H1 (cell line): Measurements from ENCODE around the gene ASCL2. TPM values are rescaled to one million over a fixed set of nuclear protein-coding genes. Genes with fewer than 3 reads are reported as not detected.

Experiments
- CTCF ChIA-PET: fragments of 300-600 bp; sonication (Branson Sonifier 250); formaldehyde crosslinking; loops from one replicate; lab custom pipeline; 2021; ENCODE audit not compliant: partially characterized antibody; lab: Charles Lee
- POLR2A ChIA-PET: fragments of 300-600 bp; sonication (Branson Sonifier 250); formaldehyde crosslinking; loops from one replicate; lab custom pipeline; 2021; ENCODE audit warnings: inconsistent platforms; ENCODE audit not compliant: partially characterized antibody; lab: Charles Lee
- DNase-seq, 2 experiments: peaks; one replicate each; pipeline versions ENCODE4 v3.0.0 to v3.0.0-alpha.2; 2010 to 2022; ENCODE audit warnings: low spot score in 2 of 2, low read depth in 1 of 2, mixed read lengths in 1 of 2
- FAIRE-seq: peaks from 2 replicates; lab custom pipeline; 2011; peaks lifted over from hg19 to GRCh38; lab: Jason Lieb, UNC
- H2AFZ ChIP-seq: 2 replicates; pipeline ENCODE4 v1.8.1; 2012; ENCODE audit warnings: low read length, inconsistent platforms
- H2AK5ac ChIP-seq: 2 replicates; pipeline ENCODE4 v1.6.1; 2013; ENCODE audit warnings: low read depth, low read length
- H2BK120ac ChIP-seq: replicated peaks from 2 replicates; pipeline ENCODE3; 2013; ENCODE audit warnings: low read depth, low read length, inconsistent platforms
- H2BK12ac ChIP-seq: 2 replicates; pipeline ENCODE4 v1.6.1; 2013; ENCODE audit warnings: low read depth, low read length
- H2BK15ac ChIP-seq: 2 replicates; pipeline ENCODE4 v1.6.1; 2013; ENCODE audit warnings: low read length
- H2BK20ac ChIP-seq: 2 replicates; pipeline ENCODE4 v1.6.1; 2013; ENCODE audit warnings: low read length
- H2BK5ac ChIP-seq: 2 replicates; pipeline ENCODE4 v1.6.1; 2013; ENCODE audit warnings: low read depth, low read length
- H3K14ac ChIP-seq: 2 replicates; pipeline ENCODE4 v1.6.1; 2013; ENCODE audit warnings: inconsistent platforms; ENCODE audit not compliant: insufficient read length
- H3K18ac ChIP-seq: 2 replicates; pipeline ENCODE4 v1.6.1; 2013; ENCODE audit warnings: low read length; ENCODE audit errors: extremely low read depth
- H3K23ac ChIP-seq: 2 replicates; pipeline ENCODE4 v1.6.1; 2013; ENCODE audit warnings: inconsistent platforms; ENCODE audit not compliant: insufficient read length
- H3K23me2 ChIP-seq: 2 replicates; pipeline ENCODE4 v1.6.1; 2013; ENCODE audit warnings: low read depth, low read length
- H3K27ac ChIP-seq: 2 replicates; pipeline ENCODE4 v1.6.1; 2011; ENCODE audit warnings: low read depth, low read length, inconsistent platforms
- H3K27me3 ChIP-seq, 4 experiments: replicated peaks in 1 of 4; 1 replicate in 1 of 4; 2 replicates in 3 of 4; pipeline versions ENCODE4 v1.6.1 to v1.8.1; 2011 to 2013; ENCODE audit warnings: low read length in 3 of 4, mild to moderate bottlenecking in 3 of 4, inconsistent platforms in 2 of 4, mixed read lengths in 2 of 4, moderate library complexity in 1 of 4; ENCODE audit not compliant: control insufficient read depth in 3 of 4, insufficient read depth in 3 of 4; ENCODE audit errors: extremely low read depth in 1 of 4
- H3K36me3 ChIP-seq, 4 experiments: 2 replicates each; pipeline versions ENCODE4 v1.6.1 to v1.8.1; 2011 to 2013; ENCODE audit warnings: mild to moderate bottlenecking in 4 of 4, low read length in 3 of 4, moderate library complexity in 2 of 4, control low read depth in 1 of 4, inconsistent platforms in 1 of 4; ENCODE audit not compliant: insufficient read depth in 4 of 4, control insufficient read depth in 2 of 4
- H3K4ac ChIP-seq: replicated peaks from 2 replicates; pipeline ENCODE3; 2013; ENCODE audit warnings: low read length, low read depth, mixed read lengths, inconsistent platforms; ENCODE audit not compliant: insufficient read length
- H3K4me1 ChIP-seq, 4 experiments: replicated peaks in 1 of 4; 1 replicate in 1 of 4; 2 replicates in 3 of 4; pipeline versions ENCODE4 v1.6.1 to v1.8.1; 2011 to 2013; ENCODE audit warnings: low read length in 3 of 4, inconsistent platforms in 2 of 4, mixed read lengths in 1 of 4; ENCODE audit not compliant: insufficient read depth in 4 of 4, control insufficient read depth in 3 of 4
- H3K4me2 ChIP-seq, 2 experiments: 2 replicates each; pipeline versions ENCODE4 v1.6.1 to v1.8.1; 2011 to 2013; ENCODE audit warnings: low read depth in 2 of 2, low read length in 2 of 2, control low read depth in 1 of 2, inconsistent platforms in 1 of 2, mild to moderate bottlenecking in 1 of 2; ENCODE audit not compliant: insufficient read depth in 1 of 2
- H3K4me3 ChIP-seq, 4 experiments: fragments of 200-600, 300-600 bp in 1 of 4; sonication (generic), shearing (Covaris generic), sonication (Bioruptor Twin) in 1 of 4; 2 replicates each; pipeline versions ENCODE4 v1.5.1 to v1.8.1; 2011 to 2016; ENCODE audit warnings: low read length in 4 of 4, low read depth in 3 of 4, control low read depth in 2 of 4, inconsistent platforms in 2 of 4, mild to moderate bottlenecking in 2 of 4, mixed read lengths in 1 of 4, moderate library complexity in 1 of 4; ENCODE audit not compliant: insufficient read depth in 2 of 4; ENCODE audit errors: extremely low read depth in 1 of 4
- H3K56ac ChIP-seq: replicated peaks from 2 replicates; pipeline ENCODE3; 2013; ENCODE audit warnings: low read depth, mild to moderate bottlenecking, mixed read lengths, low read length, inconsistent platforms; ENCODE audit not compliant: insufficient read length
- H3K79me1 ChIP-seq: 2 replicates; pipeline ENCODE4 v1.6.1; 2013; ENCODE audit warnings: low read depth, low read length, control low read depth
- H3K79me2 ChIP-seq, 2 experiments: 2 replicates each; pipeline versions ENCODE4 v1.6.1 to v1.8.1; 2012 to 2013; ENCODE audit warnings: low read length in 2 of 2, mild to moderate bottlenecking in 2 of 2, inconsistent platforms in 1 of 2; ENCODE audit not compliant: insufficient read depth in 2 of 2, control insufficient read depth in 1 of 2
- H3K9ac ChIP-seq, 4 experiments: replicated peaks in 1 of 4; 1 replicate in 1 of 4; 2 replicates in 3 of 4; pipeline versions ENCODE4 v1.6.1 to v1.8.1; 2011 to 2013; ENCODE audit warnings: low read depth in 3 of 4, low read length in 3 of 4, control low read depth in 2 of 4, mild to moderate bottlenecking in 2 of 4, moderate library complexity in 2 of 4, inconsistent platforms in 1 of 4; ENCODE audit errors: extremely low read depth in 1 of 4
- H3K9me3 ChIP-seq, 2 experiments: 2 replicates each; pipeline versions ENCODE4 v1.6.1 to v1.8.1; 2012 to 2013; ENCODE audit warnings: mild to moderate bottlenecking in 2 of 2, moderate library complexity in 2 of 2, control low read depth in 1 of 2, inconsistent platforms in 1 of 2, low read depth in 1 of 2, low read length in 1 of 2, mixed read lengths in 1 of 2; ENCODE audit not compliant: insufficient read depth in 2 of 2
- H4K20me1 ChIP-seq, 2 experiments: replicated peaks in 1 of 2; 2 replicates each; pipeline versions ENCODE3 to v1.8.1; 2011 to 2013; ENCODE audit warnings: inconsistent platforms in 2 of 2, low read length in 2 of 2, mild to moderate bottlenecking in 1 of 2; ENCODE audit not compliant: insufficient read depth in 2 of 2, control insufficient read depth in 1 of 2
- H4K5ac ChIP-seq: 2 replicates; pipeline ENCODE4 v1.6.1; 2013; ENCODE audit warnings: low read length, low read depth, mixed read lengths, inconsistent platforms; ENCODE audit not compliant: insufficient read length
- H4K8ac ChIP-seq: 2 replicates; pipeline ENCODE4 v1.8.0; 2013; ENCODE audit warnings: mild to moderate bottlenecking, moderate library complexity, low read length, inconsistent platforms; ENCODE audit not compliant: insufficient read depth; ENCODE audit errors: extremely low read depth
- H4K91ac ChIP-seq: replicated peaks from 2 replicates; pipeline ENCODE3; 2013; ENCODE audit warnings: low read length, mixed read lengths, inconsistent platforms; ENCODE audit not compliant: insufficient read length
- ATF3 ChIP-seq: IDR thresholded peaks from 2 replicates; pipeline ENCODE4 v1.6.1; 2011; ENCODE audit warnings: low read depth, mild to moderate bottlenecking, low read length; ENCODE audit not compliant: insufficient read depth
- CREB1 ChIP-seq: IDR thresholded peaks from 2 replicates; pipeline ENCODE4 v1.6.1; 2012; ENCODE audit warnings: inconsistent platforms
- CTBP2 ChIP-seq: IDR thresholded peaks from 2 replicates; pipeline ENCODE4 v1.7.0; 2011; ENCODE audit warnings: borderline replicate concordance, mild to moderate bottlenecking, moderate library complexity, mixed read lengths, low read length; ENCODE audit not compliant: insufficient read depth, insufficient read length
- GABPA ChIP-seq: IDR thresholded peaks from 2 replicates; pipeline ENCODE4 v1.6.1; 2011; ENCODE audit warnings: mild to moderate bottlenecking, low read length, moderate library complexity, borderline replicate concordance; ENCODE audit not compliant: insufficient read depth
- NRF1 ChIP-seq: IDR thresholded peaks from 2 replicates; pipeline ENCODE4 v1.6.1; 2011; ENCODE audit warnings: mild to moderate bottlenecking, low read depth, low read length, improper control_type of control experiment
- POLR2AphosphoS5 ChIP-seq: IDR thresholded peaks from 2 replicates; pipeline ENCODE4 v1.6.1; 2011; ENCODE audit warnings: low read depth, low read length
- RAD21 ChIP-seq, 2 experiments: IDR thresholded peaks in 1 of 2; conservative IDR thresholded peaks in 1 of 2; 2 replicates each; pipeline ENCODE4 v1.6.1; 2011; ENCODE audit warnings: low read depth in 2 of 2, low read length in 2 of 2, improper control_type of control experiment in 1 of 2, inconsistent platforms in 1 of 2, mild to moderate bottlenecking in 1 of 2, moderate library complexity in 1 of 2
- SAP30 ChIP-seq: fragments of 300-600 bp; sonication (generic); IDR thresholded peaks from 2 replicates; pipeline ENCODE4 v1.7.1; 2012; ENCODE audit warnings: low read length, moderate library complexity, mild to moderate bottlenecking, inconsistent platforms; ENCODE audit not compliant: insufficient read depth, insufficient replicate concordance
- SIN3A ChIP-seq, 2 experiments: IDR thresholded peaks in 1 of 2; conservative IDR thresholded peaks in 1 of 2; 2 replicates each; pipeline ENCODE4 v1.6.1; 2011 to 2012; ENCODE audit warnings: low read length in 2 of 2, improper control_type of control experiment in 1 of 2, low read depth in 1 of 2, mild to moderate bottlenecking in 1 of 2
- WGBS, 2 experiments: shearing (Covaris generic) in 1 of 2; methylation state at CpG; one replicate each; pipeline versions ENCODE4 v1.1.6 to v1.1.7; 2013 to 2015; ENCODE audit warnings: low lambda C conversion rate in 2 of 2, mixed read lengths in 2 of 2, inconsistent platforms in 1 of 2, low coverage in 1 of 2, missing lambda C conversion rate in 1 of 2; ENCODE audit not compliant: insufficient replicate concordance in 2 of 2, insufficient coverage in 1 of 2, insufficient read length in 1 of 2; ENCODE audit errors: extremely low coverage in 1 of 2, missing lambda C conversion rate in 1 of 2; 5-methylcytosine and 5-hydroxymethylcytosine counted together
- polyA plus RNA-seq, 7 experiments: library from polyadenylated mRNA; depleted of rRNA in 3 of 7; stranded (reverse) in 5 of 7; unstranded in 2 of 7; fragments of >200 nt in 5 of 7; fragments of 200-250 nt in 2 of 7; gene quantifications; 1 replicate in 5 of 7; 2 replicates in 1 of 7; 4 replicates in 1 of 7; pipeline versions ENCODE4 v1.2.1 to v1.2.3, GENCODE V29; 2011 to 2013; ENCODE audit warnings: missing spikeins in 2 of 7, mixed read lengths in 2 of 7
- total RNA-seq: library from RNA; stranded (reverse); fragmentation: NEBNext Ultra II Directional; extraction: Animal tissue kit (Norgen Biotek cat#: 25700); gene quantifications from 2 replicates; pipeline ENCODE4 v1.2.1, GENCODE V29; 2021

Gene ASCL2
- total and polyA plus RNA-seq, 2 of the 8 experiments (the other 6 are each of a cell fraction or from before 2014, with no cell fraction given), result 0.51 to 0.56 TPM

- Histone ChIP-seq H4K20me1 (peaks cover 0 to 2% of the 10 kb centered on the region in 2 experiments), H3K4me2 (no peak overlapping the region), H4K8ac (peak overlapping the region; percentile 79; the same call in 1 of the 2 replicates), H3K56ac (no peak overlapping the region), H3K27me3 (no peaks in the 10 kb centered on the region; a peak in 1 of 7 replicates), H2BK12ac (no peak overlapping the region), H3K27ac (no peak overlapping the region), H4K91ac (no peak overlapping the region), H3K4ac (no peak overlapping the region), H3K9me3 (no peaks in the 10 kb centered on the region), H3K23ac (no peak overlapping the region), H3K36me3 (no peaks in the 10 kb centered on the region), H3K18ac (no peak overlapping the region), H3K14ac (no peak overlapping the region), H2AK5ac (no peak overlapping the region), H2BK5ac (no peak overlapping the region), H2BK120ac (no peak overlapping the region), H2AFZ (no peak overlapping the region), H3K9ac (no peak overlapping the region), H3K23me2 (no peaks in the 10 kb centered on the region), H3K79me2 (no peaks in the 10 kb centered on the region), H3K4me1 (no peaks in the 10 kb centered on the region), H4K5ac (no peak overlapping the region), H2BK20ac (no peak overlapping the region), H3K79me1 (no peaks in the 10 kb centered on the region), H3K4me3 (no peak overlapping the region), H2BK15ac (no peak overlapping the region)
- DNase-seq (no peak), FAIRE-seq (no peak)
- WGBS, 2 experiments, result 91% methylated on average over 33 of the region's 34 CpGs; no CpG with 5 or more reads in 1 of the 2 experiments
- ChIA-PET POLR2A (interaction anchor here (1.6 kb wide), 1 partner anchor 64 kb away, joined by 6 read pairs; the partner anchor contains the start of gene CD81), CTCF (interaction anchor here (0.6 to 1.3 kb wide), 8 partner anchors 9 to 886 kb away, joined by 3 to 4 read pairs (median 3); no protein-coding TSS in a partner anchor)
- TF ChIP-seq NRF1 (no peak), CTBP2 (no peak), GABPA (no peak), ATF3 (no peak), SAP30 (no peak), POLR2AphosphoS5 (no peak), RAD21 (IDR thresholded peaks at IDR 0.05 in 1 of 2, conservative IDR thresholded peaks at IDR 0.05 in 1 of 2; ENCODE audit: low read depth in 2 of 2, low read length in 2 of 2) (no peak), CREB1 (no peak), SIN3A (conservative IDR thresholded peaks at IDR 0.05 in 1 of 2, IDR thresholded peaks at IDR 0.05 in 1 of 2; ENCODE audit: low read depth in 1 of 2, low read length in 2 of 2) (no peak)
Measured at GRCh38 chr11:2313051-2313951, 42.9 kb upstream of the ASCL2 start.
